Tibial nerve (tissue), 4 donors: ENCODE results near the gene CRTC3.

Experiments used
- EP300 ChIP-seq, 2 donors: sonication (generic); formaldehyde crosslinking; IDR thresholded peaks; one replicate each; pipeline ENCODE4 v1.6.1; 2017; ENCODE audit warnings: antibody characterized with exemption in 2 of 2, mild to moderate bottlenecking in 1 of 2
- POLR2A ChIP-seq, 2 donors: fragments of 450-650 bp; IDR thresholded peaks; one replicate each; pipeline ENCODE4 v1.6.1; 2017; ENCODE audit warnings: antibody characterized with exemption in 2 of 2, mild to moderate bottlenecking in 2 of 2, moderate library complexity in 2 of 2
- TF ChIP-seq, protein P1 (sequence below), 5 experiments: fragments of 200-600 bp in 3 of 5; fragments of 450-650 bp in 2 of 5; sonication (generic) in 3 of 5; IDR thresholded peaks; one replicate each; pipeline ENCODE4 v1.5.1; 2016 to 2019; ENCODE audit warnings: antibody characterized with exemption in 5 of 5, mild to moderate bottlenecking in 3 of 5, moderate library complexity in 2 of 5

DNA sequence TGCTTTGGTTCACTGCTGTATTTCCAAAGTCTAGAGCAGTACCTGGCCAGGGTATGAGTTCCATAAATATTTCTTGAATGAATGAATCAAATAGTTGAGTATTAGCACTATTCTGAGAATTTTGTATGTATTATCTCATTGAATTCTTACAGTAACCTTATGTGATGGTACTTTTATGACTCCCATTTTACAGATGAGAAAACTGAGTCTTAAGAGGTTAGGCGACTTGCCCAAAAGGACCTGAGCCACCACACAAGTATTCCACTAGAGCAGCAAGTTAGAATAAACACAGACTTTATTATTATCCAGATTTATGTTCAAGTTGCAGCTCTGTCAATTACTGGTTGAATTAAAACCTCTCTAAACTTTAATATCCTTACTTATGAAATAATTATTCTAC lies 29.4 kb downstream of the CRTC3 start:
- TF ChIP-seq POLR2A (IDR thresholded peaks at IDR 0.05) (no peak), EP300 (IDR thresholded peaks at IDR 0.05) (no peak)
- TF ChIP-seq, protein P1, sequence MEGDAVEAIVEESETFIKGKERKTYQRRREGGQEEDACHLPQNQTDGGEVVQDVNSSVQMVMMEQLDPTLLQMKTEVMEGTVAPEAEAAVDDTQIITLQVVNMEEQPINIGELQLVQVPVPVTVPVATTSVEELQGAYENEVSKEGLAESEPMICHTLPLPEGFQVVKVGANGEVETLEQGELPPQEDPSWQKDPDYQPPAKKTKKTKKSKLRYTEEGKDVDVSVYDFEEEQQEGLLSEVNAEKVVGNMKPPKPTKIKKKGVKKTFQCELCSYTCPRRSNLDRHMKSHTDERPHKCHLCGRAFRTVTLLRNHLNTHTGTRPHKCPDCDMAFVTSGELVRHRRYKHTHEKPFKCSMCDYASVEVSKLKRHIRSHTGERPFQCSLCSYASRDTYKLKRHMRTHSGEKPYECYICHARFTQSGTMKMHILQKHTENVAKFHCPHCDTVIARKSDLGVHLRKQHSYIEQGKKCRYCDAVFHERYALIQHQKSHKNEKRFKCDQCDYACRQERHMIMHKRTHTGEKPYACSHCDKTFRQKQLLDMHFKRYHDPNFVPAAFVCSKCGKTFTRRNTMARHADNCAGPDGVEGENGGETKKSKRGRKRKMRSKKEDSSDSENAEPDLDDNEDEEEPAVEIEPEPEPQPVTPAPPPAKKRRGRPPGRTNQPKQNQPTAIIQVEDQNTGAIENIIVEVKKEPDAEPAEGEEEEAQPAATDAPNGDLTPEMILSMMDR (IDR thresholded peaks at IDR 0.05), result no peak
